Activated CD8-positive, alpha-beta T cell treated with anti-CD3 and anti-CD28 coated beads for 36 hours (primary cell): ENCODE data around the gene PPIG. TPM values are rescaled to one million over a fixed set of nuclear protein-coding genes. Genes with fewer than 3 reads are reported as not detected.
"Not testable (repeated sequence)": the region's sequence is repeated elsewhere in the genome, so short reads cannot be mapped to it uniquely, and the experiment has no call there.

Experiments used
- ATAC-seq: fragments of 200-7000 bp; cut with Tn5 transposase; one replicate; pipeline ENCODE4 v1.10.0; 2021; ENCODE audit warnings: mild to moderate bottlenecking, moderate library complexity
- CTCF ChIA-PET: fragments of 350-600 bp; sonication (Branson Sonifier 250); formaldehyde crosslinking; loops from one replicate; lab custom pipeline; 2021; ENCODE audit warnings: antibody characterized with exemption; lab: Charles Lee
- POLR2A ChIA-PET: fragments of 350-600 bp; sonication (Branson Sonifier 250); formaldehyde crosslinking; loops from one replicate; lab custom pipeline; 2021; ENCODE audit warnings: antibody characterized with exemption; lab: Charles Lee
- DNase-seq: peaks from one replicate; pipeline ENCODE4 v3.0.0-alpha.2; 2020
- H3K27ac Mint-ChIP-seq: one replicate; pipeline ENCODE4 v1.8.0; 2021; ENCODE audit warnings: mild to moderate bottlenecking, mixed read lengths
- H3K27me3 Mint-ChIP-seq: one replicate; pipeline ENCODE4 v1.8.0; 2021; ENCODE audit warnings: mixed read lengths
- H3K36me3 Mint-ChIP-seq: one replicate; pipeline ENCODE4 v1.8.0; 2021; ENCODE audit warnings: low read depth, mixed read lengths
- H3K4me1 Mint-ChIP-seq: one replicate; pipeline ENCODE4 v1.8.0; 2021; ENCODE audit warnings: low read depth, mixed read lengths
- H3K4me3 Mint-ChIP-seq: one replicate; pipeline ENCODE4 v1.8.0; 2021; ENCODE audit warnings: mild to moderate bottlenecking, moderate library complexity, mixed read lengths
- H3K9me3 Mint-ChIP-seq: one replicate; pipeline ENCODE4 v1.8.0; 2021; ENCODE audit warnings: mixed read lengths
- intact Hi-C: fragments of 100-400 bp; cut with micrococcal nuclease; formaldehyde crosslinking; loops from one replicate; pipeline ENCODE4 v1.10.0; 2022
- total RNA-seq, 2 experiments: library from RNA; stranded (reverse); gene quantifications; one replicate each; pipeline ENCODE4 v1.2.3, GENCODE V29; 2021
- TF ChIP-seq, protein P1 (sequence below): fragments of 200-600 bp; IDR thresholded peaks from one replicate; pipeline ENCODE4 v1.8.0; 2022; ENCODE audit warnings: antibody characterized with exemption, mild to moderate bottlenecking

Gene PPIG
- total RNA-seq, 2 experiments from 2014 or later: 54.9 to 62.0 TPM

DNA sequence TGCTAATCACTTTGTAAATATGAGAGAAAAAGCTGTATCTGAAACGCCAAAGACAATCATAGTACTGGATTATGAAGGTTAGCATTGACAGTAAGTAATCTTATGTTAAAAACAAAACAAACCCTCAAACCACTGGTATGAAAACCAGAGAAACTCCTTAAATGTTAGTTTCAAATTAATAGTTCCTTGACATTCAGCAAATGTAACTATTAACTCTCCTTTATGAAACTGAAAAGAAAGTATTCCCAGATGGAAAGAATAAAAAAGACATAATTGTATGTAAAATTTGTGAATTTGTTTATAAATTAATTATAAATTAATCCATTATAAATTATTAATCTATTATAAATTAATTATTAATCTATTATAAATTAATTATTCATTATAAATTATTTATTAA is 22.8 kb upstream of the PPIG start:
- CTCF ChIA-PET: no interaction called here
- TF ChIP-seq, protein P1, sequence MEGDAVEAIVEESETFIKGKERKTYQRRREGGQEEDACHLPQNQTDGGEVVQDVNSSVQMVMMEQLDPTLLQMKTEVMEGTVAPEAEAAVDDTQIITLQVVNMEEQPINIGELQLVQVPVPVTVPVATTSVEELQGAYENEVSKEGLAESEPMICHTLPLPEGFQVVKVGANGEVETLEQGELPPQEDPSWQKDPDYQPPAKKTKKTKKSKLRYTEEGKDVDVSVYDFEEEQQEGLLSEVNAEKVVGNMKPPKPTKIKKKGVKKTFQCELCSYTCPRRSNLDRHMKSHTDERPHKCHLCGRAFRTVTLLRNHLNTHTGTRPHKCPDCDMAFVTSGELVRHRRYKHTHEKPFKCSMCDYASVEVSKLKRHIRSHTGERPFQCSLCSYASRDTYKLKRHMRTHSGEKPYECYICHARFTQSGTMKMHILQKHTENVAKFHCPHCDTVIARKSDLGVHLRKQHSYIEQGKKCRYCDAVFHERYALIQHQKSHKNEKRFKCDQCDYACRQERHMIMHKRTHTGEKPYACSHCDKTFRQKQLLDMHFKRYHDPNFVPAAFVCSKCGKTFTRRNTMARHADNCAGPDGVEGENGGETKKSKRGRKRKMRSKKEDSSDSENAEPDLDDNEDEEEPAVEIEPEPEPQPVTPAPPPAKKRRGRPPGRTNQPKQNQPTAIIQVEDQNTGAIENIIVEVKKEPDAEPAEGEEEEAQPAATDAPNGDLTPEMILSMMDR: no peak
- no peak overlapping the region for H3K4me3 Mint-ChIP-seq

DNA sequence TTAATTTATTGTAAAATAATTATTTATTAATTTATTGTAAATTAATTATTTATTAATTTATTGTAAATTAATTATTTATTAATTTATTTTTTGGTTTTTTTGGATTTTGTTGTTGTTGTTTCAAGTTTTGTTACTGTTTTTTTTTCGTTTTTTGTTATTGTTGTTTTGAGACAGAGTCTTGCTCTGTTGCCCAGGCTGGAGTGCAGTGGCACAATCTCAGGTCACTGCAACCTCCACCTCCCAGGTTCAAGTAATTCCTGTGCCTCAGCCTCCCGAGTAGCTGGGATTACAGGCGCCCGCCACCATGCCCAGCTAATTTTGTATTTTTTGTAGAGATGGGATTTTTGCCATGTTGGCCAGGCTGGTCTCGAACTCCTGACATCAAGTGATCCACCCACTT is 22.1 kb upstream of the PPIG start:
- H3K27me3 Mint-ChIP-seq, ATAC-seq, H3K9me3 Mint-ChIP-seq, DNase-seq, H3K4me3 Mint-ChIP-seq, H3K4me1 Mint-ChIP-seq, H3K27ac Mint-ChIP-seq, intact Hi-C loops: not testable (repeated sequence)
- H3K36me3 Mint-ChIP-seq: peaks cover 25% of the 10 kb centered on the region
- ChIA-PET POLR2A (interaction anchor here (1.3 to 1.7 kb wide), 2 partner anchors 9 to 11 kb away, joined by 5 to 6 read pairs; partner anchors contain the start of gene FASTKD1), CTCF (interaction anchor here (1.9 kb wide), 1 partner anchor 10 kb away, joined by 5 read pairs; no protein-coding TSS in a partner anchor)

More for the DNA sequence above, 22.8 kb upstream of the PPIG start:
- POLR2A ChIA-PET: interaction anchor here (0.9 kb wide), 1 partner anchor 82 kb away, joined by 4 read pairs; the partner anchor contains the start of gene BBS5
- intact Hi-C loops: loop anchor here (2.0 kb wide), 1 partner anchor 93 kb away; no protein-coding TSS in a partner anchor
- peaks cover 25% of the 10 kb centered on the region for H3K36me3 Mint-ChIP-seq
- no peaks in the 10 kb centered on the region for H3K27me3 Mint-ChIP-seq
- DNase-seq: no peak
- no peaks in the 10 kb centered on the region for H3K9me3 Mint-ChIP-seq
- ATAC-seq: no peak
- H3K27ac Mint-ChIP-seq: no peak overlapping the region
- H3K4me1 Mint-ChIP-seq: no peaks in the 10 kb centered on the region

DNA sequence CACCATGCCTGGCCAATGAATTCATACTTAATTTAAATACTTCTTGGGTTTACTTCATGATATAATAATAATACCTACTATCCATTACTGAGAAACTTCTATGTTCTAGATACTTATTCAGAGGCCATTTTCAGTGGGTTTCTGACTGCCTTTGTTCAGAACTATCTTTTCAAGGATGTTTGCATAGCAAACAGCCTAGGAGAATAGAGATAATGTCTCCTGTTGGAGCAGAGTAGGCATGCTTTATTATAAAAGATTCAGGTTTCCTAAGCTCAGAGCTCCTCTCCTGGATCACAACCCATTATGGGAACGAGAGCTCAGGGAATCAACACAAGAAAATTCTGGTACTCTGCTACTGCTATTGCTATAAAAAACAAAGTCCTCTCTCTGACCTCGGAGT is 21.6 kb upstream of the PPIG start:
- Mint-ChIP-seq H3K27ac (no peak overlapping the region), H3K36me3 (peaks cover 25% of the 10 kb centered on the region), H3K4me3 (no peak overlapping the region), H3K27me3 (no peaks in the 10 kb centered on the region), H3K4me1 (peaks cover 2% of the 10 kb centered on the region), H3K9me3 (no peaks in the 10 kb centered on the region)
- ATAC-seq (no peak), DNase-seq (no peak)
- intact Hi-C loops: no loop called here
- ChIA-PET CTCF (interaction anchor here (1.9 kb wide), 1 partner anchor 10 kb away, joined by 5 read pairs; no protein-coding TSS in a partner anchor), POLR2A (interaction anchor here (1.3 to 1.7 kb wide), 2 partner anchors 9 to 11 kb away, joined by 5 to 6 read pairs; partner anchors contain the start of gene FASTKD1)
- TF ChIP-seq, protein P1: no peak

DNA sequence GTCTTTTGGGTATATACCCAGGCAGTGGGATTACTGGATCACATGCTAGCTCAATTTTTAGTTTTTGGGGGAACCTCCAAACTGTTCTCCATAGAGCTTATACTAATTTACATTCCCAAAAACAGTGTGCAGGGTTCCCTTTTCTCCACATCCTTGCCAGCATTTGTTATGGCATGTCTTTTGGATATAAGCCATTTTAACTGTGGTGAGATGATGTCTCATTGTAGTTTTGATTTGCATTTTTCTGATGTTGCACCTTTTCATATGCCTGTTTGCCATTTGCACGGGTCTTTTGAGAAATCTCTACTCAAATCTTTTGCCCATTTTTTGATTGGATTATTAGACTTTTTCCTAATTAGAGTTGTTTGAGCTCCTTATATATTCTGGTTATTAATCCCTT is 18.5 kb upstream of the PPIG start:
- ATAC-seq: no peak
- TF ChIP-seq, protein P1: no peak
- DNase-seq: no peak
- Mint-ChIP-seq H3K27ac (no peak overlapping the region), H3K4me1 (peaks cover 13% of the 10 kb centered on the region), H3K9me3 (no peaks in the 10 kb centered on the region), H3K4me3 (no peak overlapping the region), H3K27me3 (no peaks in the 10 kb centered on the region), H3K36me3 (peaks cover 20% of the 10 kb centered on the region)
- ChIA-PET CTCF (no interaction called here), POLR2A (no interaction called here)
- intact Hi-C loops: no loop called here

DNA sequence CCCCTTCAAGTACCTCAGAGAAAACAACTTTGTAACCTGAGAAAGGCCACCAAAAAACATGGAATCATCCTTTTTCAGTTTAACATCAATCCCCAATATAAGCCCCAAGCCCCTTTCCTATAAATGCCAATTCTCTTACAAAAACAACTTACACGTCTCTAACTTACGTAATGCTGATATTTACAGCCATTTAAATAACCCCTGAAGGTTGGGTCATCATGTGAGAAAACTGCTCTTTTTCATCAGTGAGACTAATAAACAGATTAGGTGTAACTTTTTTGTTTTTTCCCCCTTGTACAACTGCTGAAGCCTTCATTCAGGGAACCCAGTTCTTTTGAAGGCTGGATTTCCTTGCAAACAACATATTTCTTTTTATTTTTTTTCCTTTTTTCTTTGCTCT is 14.2 kb upstream of the PPIG start:
- TF ChIP-seq, protein P1: no peak
- no peak overlapping the region for H3K4me3 Mint-ChIP-seq
- intact Hi-C loops: no loop called here
- no peaks in the 10 kb centered on the region for H3K27me3 Mint-ChIP-seq
- H3K27ac Mint-ChIP-seq: no peak overlapping the region
- CTCF ChIA-PET: no interaction called here
- ATAC-seq (no peak), DNase-seq (no peak)
- H3K36me3 Mint-ChIP-seq: peaks cover 18% of the 10 kb centered on the region
- POLR2A ChIA-PET: no interaction called here
- H3K4me1 Mint-ChIP-seq: peaks cover 25% of the 10 kb centered on the region
- H3K9me3 Mint-ChIP-seq: no peaks in the 10 kb centered on the region

DNA sequence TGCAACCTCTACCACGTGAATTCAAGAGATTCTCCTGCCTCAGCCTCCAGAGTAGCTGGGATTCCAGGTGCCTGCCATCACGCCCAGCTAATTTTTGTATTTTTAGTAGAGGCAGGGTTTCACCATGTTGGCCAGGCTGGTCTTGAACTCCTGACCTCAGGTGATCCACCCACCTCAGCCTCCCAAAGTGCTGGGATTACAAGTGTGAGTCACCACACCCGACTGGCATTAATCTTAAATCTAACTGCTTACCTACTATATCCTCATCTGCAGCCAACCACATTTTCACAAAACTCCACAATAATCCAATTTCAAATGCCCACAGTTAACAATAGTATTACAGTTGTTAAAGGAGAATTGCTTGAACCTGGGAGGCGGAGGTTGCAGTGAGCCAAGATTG is 13.4 kb upstream of the PPIG start:
- DNase-seq, H3K4me3 Mint-ChIP-seq, H3K9me3 Mint-ChIP-seq, H3K27me3 Mint-ChIP-seq, H3K27ac Mint-ChIP-seq, intact Hi-C loops, ATAC-seq: not testable (repeated sequence)
- Mint-ChIP-seq H3K36me3 (peaks cover 13% of the 10 kb centered on the region), H3K4me1 (peaks cover 25% of the 10 kb centered on the region)
- CTCF ChIA-PET: interaction anchor here (0.6 kb wide), 1 partner anchor 102 kb away, joined by 3 read pairs; no protein-coding TSS in a partner anchor
- POLR2A ChIA-PET: interaction anchor here (1.3 kb wide), 1 partner anchor 8 kb away, joined by 5 read pairs; no protein-coding TSS in a partner anchor
